Activated CD4-positive, alpha-beta T cell treated with anti-CD3 and anti-CD28 coated beads, Interleukin-2, Interleukin-6, amounts not matched to agents 100 ng/mL and 50 ng/mL, durations not matched to agents 16 hours and 8 hours (primary cell): Measurements from ENCODE around the gene EPHA6.

Source experiments
- DNase-seq: peaks from one replicate; pipeline ENCODE4 v3.0.0-alpha.2; 2020

The EPHA6 gene

DNA sequence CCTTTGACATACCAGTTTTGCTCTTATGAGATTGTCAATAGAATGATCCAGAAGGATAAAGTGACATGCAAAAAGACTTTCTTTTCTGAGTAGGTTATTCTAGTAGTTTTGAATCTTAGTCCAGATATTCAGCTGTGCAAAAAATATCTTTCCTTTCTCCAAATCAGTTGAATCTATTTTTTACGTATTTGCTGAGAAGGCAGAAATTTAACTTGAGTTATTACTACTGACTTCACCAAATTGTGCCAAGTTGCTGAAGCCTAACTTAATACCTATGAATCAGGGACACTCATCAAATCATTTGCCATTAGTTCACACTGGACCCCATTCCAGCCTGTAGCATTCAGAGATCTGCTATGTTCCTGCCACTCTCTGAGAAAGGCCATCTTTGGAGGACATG lies 215.6 kb downstream of the EPHA6 start:
- no peak for DNase-seq

DNA sequence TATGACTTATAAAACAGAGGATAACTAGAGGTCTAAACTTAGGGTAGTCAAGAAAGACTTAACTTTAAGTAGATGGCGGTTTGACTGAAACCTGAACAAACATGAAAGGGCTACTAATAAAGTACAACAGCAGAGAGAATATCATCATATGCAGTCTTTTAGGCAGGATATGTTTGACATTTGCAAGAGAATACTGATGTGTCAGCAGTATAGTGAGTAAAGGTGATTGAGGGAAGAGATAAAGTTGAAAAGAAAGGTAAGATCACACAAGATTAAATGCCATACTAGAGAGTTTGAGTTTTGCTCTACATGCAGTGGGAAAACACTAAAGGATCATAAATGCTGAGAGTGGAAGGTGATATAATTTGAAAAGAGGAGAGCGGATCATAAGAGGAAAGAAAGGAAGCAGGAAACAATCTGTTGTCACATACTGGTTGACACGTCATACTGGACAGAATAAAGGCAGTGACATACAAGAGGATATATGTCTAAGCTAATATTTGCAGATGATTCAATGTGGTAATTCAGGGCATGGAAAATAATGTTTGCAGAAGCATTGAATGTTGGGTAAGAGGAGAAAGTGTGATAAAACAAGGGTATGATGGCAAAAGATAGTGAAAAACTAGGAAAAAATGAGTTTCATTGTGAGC lies 223.0 kb downstream of the EPHA6 start:
- DNase-seq, result no peak

DNA sequence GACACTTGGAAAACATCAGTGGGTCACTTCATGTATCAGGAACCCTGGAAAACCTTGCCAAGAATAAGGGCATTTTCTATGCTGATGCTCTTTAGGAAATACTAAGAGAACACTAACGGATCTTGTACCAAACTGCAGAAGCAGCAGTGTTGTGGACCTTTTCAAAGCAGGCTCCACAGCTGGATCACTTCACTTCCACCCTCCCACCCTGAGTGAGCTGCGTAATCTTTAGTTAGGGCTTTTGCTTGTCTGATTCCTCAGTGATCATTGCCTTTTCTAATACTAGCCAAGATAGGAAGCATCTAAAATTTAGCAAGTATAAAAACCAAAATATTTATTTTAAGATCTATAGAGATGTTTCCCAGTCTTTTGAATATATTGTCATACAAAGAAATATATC lies 229.0 kb downstream of the EPHA6 start:
- no peak for DNase-seq

DNA sequence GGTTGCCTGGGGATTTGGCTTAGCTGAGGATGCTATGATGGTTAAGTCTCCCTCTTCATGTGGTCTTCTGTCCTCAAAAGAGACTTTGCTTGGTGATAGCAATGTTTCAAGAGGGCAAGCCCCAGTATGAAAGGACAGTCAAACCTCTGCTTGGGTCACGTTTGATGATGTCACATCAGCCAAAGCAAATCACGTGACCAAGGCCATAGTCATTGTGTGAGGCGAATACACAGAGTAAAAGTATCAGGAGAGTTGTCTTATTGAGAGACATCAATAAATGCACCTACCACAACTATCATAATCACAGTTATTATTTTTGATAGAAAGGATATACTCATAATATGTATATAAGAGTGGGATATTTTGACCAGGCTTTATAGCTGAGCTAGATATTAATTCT lies 243.0 kb downstream of the EPHA6 start:
- no peak for DNase-seq

DNA sequence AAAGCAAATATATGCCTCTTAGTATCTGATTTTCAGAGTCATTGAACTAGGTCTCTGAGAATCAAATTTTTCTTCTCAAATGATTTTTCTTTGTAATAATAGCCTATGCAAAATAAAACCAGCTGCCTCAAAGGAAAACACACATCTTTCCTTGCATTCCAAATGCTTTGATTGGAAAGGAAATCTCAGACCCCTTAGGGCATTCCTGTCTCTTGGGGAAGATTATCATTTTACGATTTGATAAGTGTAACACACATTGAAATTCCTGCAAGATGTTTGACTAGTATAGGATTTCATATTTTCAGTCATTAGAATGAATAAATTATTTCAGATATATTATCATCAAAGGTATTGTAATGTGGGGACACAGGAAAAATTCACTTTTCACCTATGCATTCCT lies 244.8 kb downstream of the EPHA6 start:
- no peak for DNase-seq

DNA sequence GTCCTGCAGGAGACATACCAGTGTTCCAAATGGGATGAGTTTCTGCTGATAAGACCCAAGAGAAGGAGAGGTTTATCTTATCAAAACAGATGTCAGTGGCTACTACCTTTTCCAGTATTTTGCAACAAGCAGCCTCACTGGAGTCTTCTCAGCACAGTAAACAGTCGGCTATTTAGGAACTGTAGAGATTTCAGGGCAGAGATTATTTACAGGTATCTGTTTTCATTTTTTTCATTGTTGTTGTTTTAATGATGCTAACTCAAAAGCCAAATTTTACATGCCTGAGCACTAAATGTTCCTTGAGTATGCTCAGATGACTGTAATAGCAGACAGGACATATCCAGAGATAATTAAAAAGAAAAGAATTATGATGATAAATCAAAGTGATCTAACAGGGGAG lies 252.1 kb downstream of the EPHA6 start:
- no peak for DNase-seq

DNA sequence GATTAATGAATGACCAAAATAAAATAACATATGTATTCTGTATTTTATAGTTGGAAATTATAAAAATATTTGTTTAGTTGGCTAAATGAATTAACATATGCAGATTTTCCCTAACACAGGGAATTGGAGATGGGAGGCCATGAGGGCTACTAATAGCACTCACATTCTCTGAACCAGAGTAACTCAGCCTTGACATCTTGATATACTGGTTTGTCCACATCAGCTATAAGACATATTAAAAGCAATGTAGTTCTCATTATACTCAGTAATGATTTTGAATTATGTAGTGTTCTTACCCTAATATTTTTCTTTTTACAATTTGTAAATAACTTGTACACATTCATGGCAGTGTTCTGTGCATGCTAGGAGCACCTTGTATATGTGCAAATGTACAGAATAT lies 255.9 kb downstream of the EPHA6 start:
- no peak for DNase-seq

DNA sequence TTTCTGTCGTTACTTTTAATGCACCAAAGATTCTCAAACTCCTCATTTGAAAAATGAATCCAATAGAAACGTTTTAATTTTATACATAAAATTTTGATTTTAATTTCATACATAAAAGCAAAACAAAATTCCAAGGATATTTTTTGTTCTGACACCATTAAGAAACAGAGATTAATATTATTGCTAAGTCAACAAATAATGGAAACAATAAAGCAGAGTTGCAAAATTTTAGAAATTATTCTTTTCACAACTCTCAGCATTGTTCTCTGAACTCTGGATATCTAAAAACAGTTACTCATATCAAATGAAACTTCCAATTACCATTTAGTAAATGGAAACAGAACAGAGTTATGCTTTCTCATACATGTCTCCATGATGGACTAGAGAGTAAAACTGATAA lies 260.2 kb downstream of the EPHA6 start:
- DNase-seq, result no peak

DNA sequence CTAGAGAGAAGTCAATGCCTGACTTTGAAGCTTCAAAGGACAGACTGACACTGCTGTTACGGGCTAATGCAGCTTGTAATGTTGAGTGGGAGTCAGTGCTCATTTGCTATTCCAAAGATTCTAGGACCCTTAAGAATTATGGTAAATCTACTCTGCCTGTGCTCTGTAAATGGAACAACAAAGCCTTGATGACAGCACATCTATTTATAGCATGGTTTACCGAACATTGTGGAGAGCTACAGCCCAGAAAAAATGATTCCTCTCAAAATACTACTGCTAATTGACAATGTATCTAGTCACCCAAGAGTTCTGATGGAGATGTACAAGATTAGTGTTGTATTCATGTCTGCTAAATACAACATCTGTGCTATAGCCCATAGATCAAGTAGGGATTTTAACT lies 262.3 kb downstream of the EPHA6 start:
- DNase-seq, result no peak

DNA sequence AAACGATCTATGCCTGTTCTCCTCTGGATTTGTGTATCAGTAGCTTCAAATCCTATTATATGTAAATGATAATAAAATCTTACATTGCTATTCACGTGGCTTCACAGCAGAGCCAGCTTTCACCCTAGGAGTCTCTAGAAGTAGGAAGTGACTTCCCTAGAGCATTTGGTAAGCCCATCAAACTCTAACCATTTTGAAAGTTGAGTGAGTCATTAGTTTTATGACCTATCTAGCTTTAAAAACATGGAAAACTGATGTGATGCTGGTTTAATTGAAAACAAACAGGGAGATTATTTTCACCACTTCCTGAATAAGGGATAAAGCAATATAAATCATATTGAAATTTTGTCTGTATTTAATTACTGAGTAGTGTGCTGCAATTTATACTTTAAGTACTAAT lies 275.2 kb downstream of the EPHA6 start:
- DNase-seq, result no peak

DNA sequence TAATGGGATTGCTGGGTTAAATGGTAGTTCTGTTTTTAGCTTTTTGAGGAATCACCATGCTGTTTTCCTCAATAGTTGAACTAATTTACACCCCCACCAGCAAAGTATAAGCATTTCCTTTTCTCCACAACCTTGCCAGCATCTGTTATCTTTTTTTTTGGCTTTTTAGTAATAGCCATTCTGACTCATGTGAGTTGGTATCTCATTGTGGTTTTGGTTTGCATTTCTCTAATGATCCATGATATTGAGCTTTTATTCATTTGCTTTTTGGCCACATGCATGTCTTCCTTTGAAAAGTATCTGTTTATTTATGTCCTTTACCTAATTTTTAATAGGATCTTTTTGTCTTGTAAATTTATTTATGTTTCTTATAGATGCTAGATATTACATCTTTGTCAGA lies 288.2 kb downstream of the EPHA6 start:
- DNase-seq, result no peak

DNA sequence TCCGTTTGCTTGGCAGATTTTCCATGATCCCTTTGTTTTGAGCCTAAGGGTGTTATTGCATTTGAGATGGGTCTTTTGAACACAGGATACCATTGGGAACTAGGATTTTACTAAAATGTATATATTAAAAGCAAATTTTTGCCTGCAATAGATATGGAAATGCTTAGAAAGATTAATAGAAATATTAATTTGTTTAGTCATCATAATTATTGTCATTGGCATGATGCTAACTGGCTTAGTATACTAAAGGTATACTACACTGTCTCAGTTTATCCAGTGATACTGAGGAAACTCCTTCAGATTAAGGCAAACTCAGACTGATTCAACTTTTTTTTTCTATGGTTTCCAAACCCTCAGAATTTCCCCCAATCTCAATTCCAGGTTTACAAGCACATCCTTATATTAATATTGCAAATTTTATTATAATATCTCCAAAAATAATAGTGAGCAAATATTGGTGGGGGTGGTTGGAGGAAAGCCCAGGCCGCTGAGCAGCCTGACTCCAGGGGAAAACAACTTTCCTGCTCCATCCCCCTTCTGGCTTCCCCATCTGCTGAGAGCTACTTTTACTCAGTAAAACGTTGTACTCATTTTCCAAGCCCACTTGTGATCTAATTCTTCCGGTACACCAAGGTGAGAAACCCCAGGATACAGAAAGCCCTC lies 291.7 kb downstream of the EPHA6 start:
- no peak for DNase-seq

DNA sequence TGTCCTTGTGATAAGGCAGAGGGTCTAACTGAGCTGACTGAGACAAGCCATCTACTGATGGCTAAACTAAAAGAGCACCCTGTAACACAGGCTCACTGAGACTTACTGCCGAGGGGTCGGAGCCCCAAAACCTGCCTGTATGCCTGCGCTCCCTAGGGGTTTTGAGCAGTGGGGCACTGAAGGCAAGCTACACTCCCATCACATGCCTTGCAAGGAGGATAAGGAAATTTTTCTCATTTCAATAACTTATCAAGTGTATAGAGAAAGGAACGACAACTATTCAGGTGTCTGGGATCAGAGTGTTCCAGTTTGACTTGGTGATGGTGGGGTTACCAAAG lies 292.2 kb downstream of the EPHA6 start:
- no peak for DNase-seq

DNA sequence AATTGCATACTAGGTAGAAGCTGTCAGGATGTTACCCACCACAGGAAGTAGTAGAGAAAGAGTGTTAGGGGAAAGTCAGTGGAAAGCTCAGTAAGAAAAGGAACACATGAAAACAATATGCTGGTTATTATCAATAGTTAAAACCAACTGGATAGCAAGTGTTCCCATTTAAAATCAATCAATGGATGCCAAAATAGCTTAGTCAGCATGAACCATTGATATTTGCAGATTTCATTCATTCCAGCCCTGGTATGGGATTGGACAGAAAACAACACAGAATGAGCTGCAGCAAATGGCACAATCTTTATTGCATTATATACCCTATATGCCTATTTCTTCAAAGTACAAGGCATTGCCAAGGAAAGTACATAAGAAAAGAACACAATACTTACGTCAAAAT lies 293.7 kb downstream of the EPHA6 start:
- no peak for DNase-seq

DNA sequence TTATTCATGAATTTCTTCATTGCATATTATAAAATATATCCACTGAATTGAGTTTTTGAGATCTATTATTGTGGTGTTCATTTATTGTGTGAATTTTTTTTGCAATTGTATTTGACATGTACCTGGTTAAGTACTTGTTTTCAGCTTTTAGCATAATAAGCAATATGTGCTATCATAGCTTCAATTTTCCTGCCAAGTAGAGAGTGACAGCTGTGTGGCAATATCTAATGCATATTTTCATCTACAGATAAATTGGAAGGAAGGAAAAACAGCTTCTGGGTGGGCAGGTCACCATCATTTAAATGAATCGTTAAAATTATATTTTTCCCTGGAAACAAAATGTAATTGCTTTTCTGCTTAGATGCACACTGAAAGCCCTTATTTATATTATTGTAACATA lies 296.9 kb downstream of the EPHA6 start:
- no peak for DNase-seq

DNA sequence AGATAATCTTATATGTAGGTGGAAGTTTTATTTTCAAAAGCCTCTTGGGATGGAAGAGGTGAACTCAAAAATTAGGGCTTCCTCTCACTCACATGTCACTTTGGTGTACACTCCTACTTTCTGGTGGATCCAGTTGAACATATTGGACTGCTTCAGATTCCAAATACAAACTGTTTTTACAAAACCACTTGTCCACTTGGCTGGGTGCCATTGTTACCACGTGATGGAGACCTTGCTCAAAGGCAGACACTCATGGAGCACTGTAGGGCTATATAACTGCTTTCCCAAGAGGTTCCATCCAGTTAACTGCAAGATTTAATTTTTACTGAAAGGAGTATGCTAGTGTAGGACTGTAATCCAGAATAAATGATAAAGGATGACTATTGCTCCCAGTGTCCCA lies 307.0 kb downstream of the EPHA6 start:
- DNase-seq, result no peak

DNA sequence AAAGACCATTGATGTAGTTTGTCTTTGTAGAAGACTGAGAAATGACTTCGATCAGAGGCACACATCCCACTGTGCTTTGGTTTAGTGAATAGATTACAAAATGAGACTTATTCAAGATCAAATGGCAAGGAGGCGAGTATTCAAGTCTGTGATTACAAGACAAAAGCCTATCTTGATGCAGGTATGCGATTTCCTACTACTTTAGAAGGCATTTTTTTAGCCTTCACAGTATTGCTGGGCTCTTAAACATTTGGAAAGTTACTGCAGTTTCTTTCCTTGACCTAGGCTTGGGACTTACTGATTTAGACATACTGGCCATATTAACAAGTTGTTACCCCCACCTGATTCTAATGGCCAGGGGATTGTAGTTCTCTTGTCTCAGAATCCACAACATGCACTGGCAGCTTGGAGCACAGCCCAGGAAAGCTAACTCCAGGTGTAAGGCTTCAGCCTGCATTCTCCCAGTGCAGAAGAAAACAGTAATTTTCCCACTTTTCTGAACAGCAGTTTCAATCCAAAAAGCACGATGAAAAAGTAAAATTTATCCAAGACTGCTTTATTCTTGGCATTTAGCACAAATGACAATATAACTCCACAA lies 311.6 kb downstream of the EPHA6 start:
- no peak for DNase-seq

DNA sequence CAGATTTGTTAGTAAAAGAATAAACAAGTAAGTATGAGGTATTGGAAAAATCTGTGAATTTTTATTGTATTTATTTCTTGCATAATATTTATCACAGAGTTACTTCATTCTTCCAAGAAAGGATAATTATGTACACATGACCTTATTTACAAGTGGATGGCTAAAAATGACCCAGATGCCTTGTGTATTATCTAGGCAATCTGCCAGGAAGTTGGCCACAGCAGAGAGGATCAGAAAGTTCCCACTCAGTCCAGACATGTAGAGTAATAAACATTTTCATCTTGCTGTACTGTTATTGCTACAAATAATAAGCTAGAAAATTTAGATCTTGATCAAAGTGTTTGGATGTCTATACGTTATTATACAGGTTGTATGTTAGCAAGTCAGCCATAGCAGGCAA lies 317.1 kb downstream of the EPHA6 start:
- DNase-seq, result no peak

DNA sequence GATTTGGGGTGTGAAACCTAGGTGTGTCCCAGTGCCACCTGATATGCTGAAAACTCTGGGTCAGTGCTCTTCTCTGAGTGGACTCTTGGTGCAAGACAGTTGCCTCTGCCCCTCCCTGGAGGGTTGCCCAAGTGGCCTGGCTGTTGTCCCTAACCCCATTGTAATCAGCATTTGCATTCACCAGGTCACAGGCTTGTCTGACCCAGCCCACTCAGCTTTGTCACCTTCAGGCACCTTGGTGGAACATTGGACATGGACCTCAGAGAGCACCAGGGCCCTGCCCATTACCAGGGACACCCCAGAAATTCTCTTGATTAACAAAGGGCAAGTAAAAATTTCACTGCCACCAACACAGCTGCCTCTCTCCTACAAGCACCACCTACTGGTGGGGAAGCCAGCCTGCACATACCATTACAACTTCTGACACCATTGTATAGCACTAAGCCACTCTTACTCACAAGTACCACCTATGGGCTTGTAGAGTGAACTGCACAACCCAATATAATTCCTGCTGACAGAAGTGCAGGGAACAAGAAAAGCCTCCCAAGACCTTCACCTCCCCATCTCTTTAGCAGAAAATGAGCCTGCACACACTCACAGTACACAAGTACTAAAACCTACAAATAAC lies 324.6 kb downstream of the EPHA6 start:
- peak; percentile 20 for DNase-seq

DNA sequence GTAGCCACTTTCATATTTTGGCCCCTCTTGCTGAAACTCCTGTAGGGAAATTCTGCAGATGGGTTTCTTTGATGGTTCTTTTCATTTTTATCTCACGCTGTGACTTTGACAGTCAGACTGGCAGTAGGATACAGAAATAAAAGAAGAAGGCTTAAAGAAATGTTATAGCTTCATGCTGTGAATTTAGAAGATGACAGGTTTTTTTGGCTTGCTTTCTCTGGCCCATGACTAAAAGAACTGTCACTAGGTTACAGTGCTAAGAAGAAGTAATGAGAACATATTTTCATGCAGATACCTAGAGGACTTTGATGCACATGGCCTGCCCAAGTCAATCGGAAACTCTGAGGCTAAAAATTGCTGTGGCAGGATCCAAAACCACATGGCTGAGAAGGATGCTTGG lies 334.5 kb downstream of the EPHA6 start:
- no peak for DNase-seq

DNA sequence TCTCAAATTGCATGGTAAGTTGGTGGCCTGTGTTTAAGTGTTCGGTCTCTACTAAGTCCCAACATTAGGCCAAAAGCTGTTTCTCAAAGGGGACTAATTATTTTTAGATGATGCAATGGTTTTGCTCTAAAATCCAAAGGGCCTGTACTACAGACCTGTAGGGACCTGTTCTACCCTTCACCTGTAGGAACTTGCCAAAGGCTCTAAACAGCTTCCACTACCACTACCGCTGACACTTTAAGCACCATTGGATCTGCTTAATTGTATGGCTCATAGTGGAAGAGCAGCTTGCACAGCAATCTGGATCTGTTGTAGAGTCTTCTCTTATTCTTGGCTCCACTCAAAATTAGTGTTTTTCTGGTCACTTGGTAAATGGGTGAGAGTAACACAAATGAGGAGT lies 346.8 kb downstream of the EPHA6 start:
- no peak for DNase-seq

DNA sequence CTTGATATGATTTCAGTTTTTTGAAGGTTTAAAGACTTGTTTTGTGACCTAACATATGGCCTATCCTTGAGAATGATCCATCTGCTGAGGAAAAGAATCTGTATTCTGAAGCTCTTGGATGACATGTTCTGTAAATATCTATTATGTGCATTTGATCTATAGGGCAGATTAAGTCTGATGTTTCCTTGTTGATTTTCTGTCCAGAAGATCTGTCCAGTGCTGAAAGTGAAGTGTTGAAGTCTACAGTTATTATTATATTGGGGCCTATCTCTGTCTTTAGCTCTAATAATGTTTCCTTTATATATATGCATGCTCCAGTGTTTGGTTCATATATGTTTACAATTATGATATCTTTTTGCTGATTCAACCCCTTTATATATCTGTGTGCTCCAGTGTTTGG lies 362.8 kb downstream of the EPHA6 start:
- DNase-seq, result no peak

DNA sequence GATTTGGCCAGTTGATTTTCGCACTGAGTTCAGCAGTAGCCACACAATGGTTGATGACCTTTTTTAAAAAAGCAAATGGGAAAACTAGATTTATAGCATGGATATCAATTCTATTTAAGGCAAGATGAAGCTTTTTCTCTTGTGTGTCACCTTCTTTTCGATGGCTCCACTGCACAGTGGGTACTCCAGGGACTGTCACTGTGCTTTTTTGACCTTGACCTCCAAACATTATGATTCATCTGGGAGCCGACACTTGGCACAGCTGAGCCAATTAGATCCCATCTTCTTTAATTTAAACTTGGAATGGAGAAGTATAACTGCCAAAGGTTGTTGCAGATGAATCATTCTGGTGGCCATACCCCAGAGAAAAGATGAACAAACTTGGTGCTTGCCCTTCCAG lies 367.3 kb downstream of the EPHA6 start:
- no peak for DNase-seq

DNA sequence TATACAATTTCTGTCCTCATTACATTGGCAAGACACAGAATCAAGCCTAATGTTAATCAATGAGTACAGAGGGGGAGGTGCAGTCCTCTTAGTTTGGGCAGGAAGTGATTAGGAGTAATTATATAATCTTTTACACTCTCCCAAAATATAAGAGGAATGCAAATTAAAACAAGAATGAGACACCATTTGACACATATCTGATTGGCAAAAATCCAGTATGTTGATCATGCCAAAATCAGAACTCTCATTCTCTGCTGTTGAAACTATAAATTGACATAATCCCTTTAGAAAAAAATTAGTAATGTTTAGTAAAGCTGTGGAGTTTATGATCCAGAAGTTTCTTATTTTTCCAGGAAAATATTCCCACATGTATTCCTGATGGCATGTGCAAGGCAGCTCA lies 373.4 kb downstream of the EPHA6 start:
- DNase-seq, result no peak

DNA sequence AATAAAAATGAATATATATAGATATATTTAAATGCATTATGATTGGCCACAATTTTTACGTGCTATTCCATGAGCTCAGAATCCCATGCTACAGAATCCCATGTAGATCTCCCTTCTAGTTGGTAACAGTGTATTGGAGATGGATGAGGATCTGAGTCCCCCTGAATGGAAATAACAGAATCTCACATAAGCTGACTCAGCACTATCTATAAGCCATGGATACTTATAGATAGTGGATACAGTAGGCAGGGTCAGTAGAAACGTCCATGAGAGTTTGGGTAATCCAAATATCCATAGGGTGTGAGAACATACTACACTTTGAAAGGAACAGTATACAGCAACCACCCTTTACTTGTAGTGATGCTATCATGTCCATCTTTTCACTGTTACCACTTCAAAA lies 375.4 kb downstream of the EPHA6 start:
- no peak for DNase-seq
